ENCODE results near the gene TLX1. TPM values are rescaled to one million over a fixed set of nuclear protein-coding genes. Genes with fewer than 3 reads are reported as not detected.
A peak's percentile ranks its signal among the peaks of the same experiment; 100 is the strongest.

Gene TLX1
- total RNA-seq, 6 donors from 2014 or later = not detected

DNA sequence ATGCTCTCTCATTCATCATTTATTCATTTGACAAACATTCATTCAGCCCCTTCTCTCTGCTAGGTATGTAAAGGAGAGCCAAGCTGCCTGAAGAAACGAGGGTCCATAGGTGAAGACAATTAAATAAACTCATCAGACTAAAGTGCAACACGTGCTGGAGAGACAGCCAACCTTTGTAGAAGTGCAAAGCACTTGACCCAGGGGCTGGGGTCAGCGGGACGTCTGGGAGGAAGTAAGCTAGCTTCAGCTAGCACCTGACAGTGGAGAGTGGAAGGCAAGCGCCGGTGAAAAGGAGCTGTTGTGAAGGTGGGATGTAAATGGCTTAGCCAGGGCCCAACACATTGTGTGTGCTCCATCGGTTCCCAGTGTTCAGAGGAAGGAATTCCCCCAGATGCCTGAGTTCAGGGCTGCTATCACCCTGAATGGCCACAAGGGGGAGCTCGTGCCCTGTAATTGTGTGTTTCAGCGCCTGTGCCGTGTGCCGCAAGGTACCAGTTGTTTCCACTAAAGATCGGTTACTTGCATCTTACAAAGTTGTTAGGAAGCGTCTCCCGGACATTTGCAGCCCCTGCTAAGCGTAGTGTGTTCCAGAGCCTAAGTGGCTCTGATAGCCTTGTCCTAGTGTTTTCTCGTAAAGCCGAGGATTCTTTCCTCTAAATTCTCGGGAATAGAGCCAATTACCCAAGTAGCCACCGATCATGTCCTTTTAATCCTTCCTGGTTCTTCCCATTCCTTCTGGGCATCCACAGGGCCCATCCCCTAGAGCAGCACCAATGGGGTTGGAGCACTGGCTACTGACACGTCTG is 30.6 kb downstream of the TLX1 start:
- Histone ChIP-seq H3K4me3 (peak overlapping the region in 2 of 4 donors; percentile 22 to 28), H3K27me3 (peaks cover 0 to 7% (median 3%) of the 10 kb centered on the region in 4 donors), H3K9me3 (no peaks in the 10 kb centered on the region), H3K36me3 (no peaks in the 10 kb centered on the region), H3K27ac (no peak overlapping the region), H3K4me1 (peaks cover 3 to 8% (median 6%) of the 10 kb centered on the region in 4 donors)
- TF ChIP-seq POLR2A (IDR thresholded peaks at IDR 0.05) (no peak), POLR2AphosphoS5 (IDR thresholded peaks at IDR 0.05) (no peak), EP300 (IDR thresholded peaks at IDR 0.05) (no peak)
- TF ChIP-seq, protein P1, sequence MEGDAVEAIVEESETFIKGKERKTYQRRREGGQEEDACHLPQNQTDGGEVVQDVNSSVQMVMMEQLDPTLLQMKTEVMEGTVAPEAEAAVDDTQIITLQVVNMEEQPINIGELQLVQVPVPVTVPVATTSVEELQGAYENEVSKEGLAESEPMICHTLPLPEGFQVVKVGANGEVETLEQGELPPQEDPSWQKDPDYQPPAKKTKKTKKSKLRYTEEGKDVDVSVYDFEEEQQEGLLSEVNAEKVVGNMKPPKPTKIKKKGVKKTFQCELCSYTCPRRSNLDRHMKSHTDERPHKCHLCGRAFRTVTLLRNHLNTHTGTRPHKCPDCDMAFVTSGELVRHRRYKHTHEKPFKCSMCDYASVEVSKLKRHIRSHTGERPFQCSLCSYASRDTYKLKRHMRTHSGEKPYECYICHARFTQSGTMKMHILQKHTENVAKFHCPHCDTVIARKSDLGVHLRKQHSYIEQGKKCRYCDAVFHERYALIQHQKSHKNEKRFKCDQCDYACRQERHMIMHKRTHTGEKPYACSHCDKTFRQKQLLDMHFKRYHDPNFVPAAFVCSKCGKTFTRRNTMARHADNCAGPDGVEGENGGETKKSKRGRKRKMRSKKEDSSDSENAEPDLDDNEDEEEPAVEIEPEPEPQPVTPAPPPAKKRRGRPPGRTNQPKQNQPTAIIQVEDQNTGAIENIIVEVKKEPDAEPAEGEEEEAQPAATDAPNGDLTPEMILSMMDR (IDR thresholded peaks at IDR 0.05) = peak; percentile 86 to 92 (median 90)
- DNase-seq = peak in 1 of 2 donors; percentile 67
- ATAC-seq (ENCODE audit: low FRiP score in 2 of 2) = peak; percentile 85 to 94
- 4 to 8% methylated on average over 20 of the region's 20 CpGs for WGBS, 2 donors

DNA sequence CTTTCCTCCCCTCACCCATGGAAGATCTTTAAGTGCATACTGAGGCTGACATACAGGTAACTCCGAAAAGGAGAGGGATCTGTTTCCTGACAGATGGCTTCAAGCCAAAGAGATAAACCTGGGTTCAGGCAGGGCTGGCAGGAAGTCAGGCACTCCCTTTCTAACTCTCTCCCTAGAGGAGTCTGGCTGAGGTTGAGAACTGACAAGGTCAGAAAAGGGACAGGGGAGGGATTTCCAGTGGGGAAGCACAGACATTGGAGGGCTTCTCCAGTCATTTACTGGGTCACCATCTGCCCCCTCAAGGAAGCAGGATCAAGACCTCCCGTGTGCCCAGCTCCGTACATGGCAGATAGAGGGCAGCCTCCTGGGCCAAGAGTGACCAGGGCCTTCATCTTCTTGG is 31.6 kb downstream of the TLX1 start:
- DNase-seq = no peak
- no peak overlapping the region for H3K27ac ChIP-seq
- peaks cover 0 to 7% (median 3%) of the 10 kb centered on the region in 4 donors for H3K27me3 ChIP-seq
- ATAC-seq (ENCODE audit: low FRiP score in 2 of 2) = no peak
- no peaks in the 10 kb centered on the region for H3K36me3 ChIP-seq
- WGBS, 2 donors = 39% methylated on average over 3 of the region's 3 CpGs
- H3K9me3 ChIP-seq = no peaks in the 10 kb centered on the region
- TF ChIP-seq POLR2AphosphoS5 (IDR thresholded peaks at IDR 0.05) (no peak), EP300 (IDR thresholded peaks at IDR 0.05) (no peak), POLR2A (IDR thresholded peaks at IDR 0.05) (no peak)
- TF ChIP-seq, protein P1 (IDR thresholded peaks at IDR 0.05) = no peak
- peaks cover 3 to 8% (median 6%) of the 10 kb centered on the region in 4 donors for H3K4me1 ChIP-seq
- no peak overlapping the region for H3K4me3 ChIP-seq

- no peak overlapping the region for H3K27ac ChIP-seq
- H3K27me3 ChIP-seq = peaks cover 0 to 7% (median 3%) of the 10 kb centered on the region in 4 donors
- 44 to 45% methylated on average over 4 of the region's 4 CpGs for WGBS, 2 donors
- H3K9me3 ChIP-seq = no peaks in the 10 kb centered on the region
- ATAC-seq (ENCODE audit: low FRiP score in 2 of 2) (no peak), DNase-seq (no peak)
- H3K4me3 ChIP-seq = no peak overlapping the region
- H3K36me3 ChIP-seq = no peaks in the 10 kb centered on the region
- peaks cover 3 to 8% (median 6%) of the 10 kb centered on the region in 4 donors for H3K4me1 ChIP-seq
- no peak for TF ChIP-seq POLR2A (IDR thresholded peaks at IDR 0.05)
- TF ChIP-seq, protein P1 (IDR thresholded peaks at IDR 0.05) = no peak
These were observed 32.9 kb downstream of the TLX1 start for GRCh38 chr10:101164020-101164419.

GRCh38 chr10:101165736-101166135 is 34.6 kb downstream of the TLX1 start:
- DNase-seq = no peak

More at GRCh38 chr10:101165736-101166135, 34.6 kb downstream of the TLX1 start:
- no peak overlapping the region for H3K27ac ChIP-seq
- H3K36me3 ChIP-seq = no peaks in the 10 kb centered on the region
- whole genome bisulfite sequencing, 2 donors = 70 to 75% methylated on average over 3 of the region's 3 CpGs
- H3K4me1 ChIP-seq = peaks cover 3 to 8% (median 6%) of the 10 kb centered on the region in 4 donors
- ATAC-seq (ENCODE audit: low FRiP score in 2 of 2) = no peak
- no peaks in the 10 kb centered on the region for H3K9me3 ChIP-seq
- H3K27me3 ChIP-seq = peaks cover 0 to 6% (median 3%) of the 10 kb centered on the region in 4 donors
- no peak for TF ChIP-seq POLR2A (IDR thresholded peaks at IDR 0.05)
- no peak for TF ChIP-seq POLR2AphosphoS5 (IDR thresholded peaks at IDR 0.05)
- TF ChIP-seq, protein P1 (IDR thresholded peaks at IDR 0.05) = no peak
- no peak for TF ChIP-seq EP300 (IDR thresholded peaks at IDR 0.05)
- no peak overlapping the region for H3K4me3 ChIP-seq
